ENCODE results near the gene THSD7A.

The THSD7A gene

DNA sequence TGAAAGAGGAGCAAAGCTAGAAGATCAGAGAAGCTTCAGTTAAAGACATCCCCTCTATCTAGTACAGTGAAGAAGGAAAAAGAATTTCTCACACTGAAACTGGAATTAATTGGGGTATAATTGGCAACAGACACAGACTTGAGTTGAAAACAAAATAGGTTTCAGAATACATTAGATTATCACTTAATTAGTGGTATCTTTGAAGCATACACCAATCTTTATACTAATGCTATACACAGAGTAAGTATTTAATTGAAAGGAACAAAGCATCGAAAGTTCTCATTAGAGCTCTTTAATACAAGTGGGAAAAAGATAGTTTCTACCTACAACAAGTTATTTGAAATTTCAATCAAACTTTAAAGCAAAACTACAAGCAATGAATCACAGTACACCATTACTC is 128.2 kb downstream of the THSD7A start:
- DNase-seq: no peak

- DNase-seq: no peak
These were observed 129.1 kb downstream of the THSD7A start for GRCh38 chr7:11702938-11703337.

- DNase-seq: no peak
These were observed 130.0 kb downstream of the THSD7A start for GRCh38 chr7:11701829-11702560.

- DNase-seq: no peak
These were observed 132.3 kb downstream of the THSD7A start for GRCh38 chr7:11699666-11700065.

DNA sequence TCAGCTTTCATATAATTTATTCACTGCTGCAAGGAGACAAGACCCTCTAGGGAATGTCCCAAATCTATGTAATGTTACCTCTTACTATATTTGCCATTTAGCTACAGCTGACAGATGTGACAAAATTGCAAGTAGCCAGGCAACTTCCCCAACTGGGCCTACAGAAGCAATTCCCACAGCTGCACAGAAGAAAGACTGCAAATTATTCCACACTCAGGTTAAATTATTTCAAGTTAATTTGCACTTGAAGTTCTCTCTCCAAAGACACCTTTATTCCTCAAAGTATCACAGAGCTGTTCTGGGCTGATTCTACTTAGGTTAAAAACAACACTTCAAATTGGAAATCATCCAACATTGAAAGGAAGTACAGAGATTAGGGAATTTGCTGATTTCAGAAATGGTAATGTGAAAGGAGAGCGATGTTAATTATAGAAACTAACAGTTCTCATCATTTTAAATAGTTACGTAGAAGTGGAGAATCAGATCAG is 133.6 kb downstream of the THSD7A start:
- DNase-seq: no peak

GRCh38 chr7:11690395-11690794 is 141.6 kb downstream of the THSD7A start:
- DNase-seq: no peak

GRCh38 chr7:11689096-11689495 is 142.9 kb downstream of the THSD7A start:
- DNase-seq: no peak

- DNase-seq: no peak
These were observed 150.5 kb downstream of the THSD7A start for GRCh38 chr7:11681461-11681860.

DNA sequence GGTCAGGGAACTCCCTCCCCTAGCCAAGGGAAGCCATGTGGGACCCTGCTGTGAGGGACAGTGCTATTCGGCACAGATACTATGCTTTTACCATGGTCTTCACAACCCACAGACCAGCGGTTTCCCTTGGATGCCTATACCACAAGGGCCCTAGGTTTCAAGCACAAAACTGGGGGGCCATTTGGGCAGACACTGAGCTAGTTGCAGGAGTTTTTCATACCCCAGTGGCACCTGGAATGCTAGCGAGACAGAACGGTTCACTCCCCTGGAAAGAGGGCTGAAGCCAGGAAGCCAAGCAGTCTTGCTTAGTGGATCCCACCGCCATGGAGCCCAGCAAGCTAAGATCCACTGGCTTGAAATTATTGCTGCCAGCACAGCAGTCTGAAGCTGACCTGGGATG is 156.8 kb downstream of the THSD7A start:
- DNase-seq: no peak

DNA sequence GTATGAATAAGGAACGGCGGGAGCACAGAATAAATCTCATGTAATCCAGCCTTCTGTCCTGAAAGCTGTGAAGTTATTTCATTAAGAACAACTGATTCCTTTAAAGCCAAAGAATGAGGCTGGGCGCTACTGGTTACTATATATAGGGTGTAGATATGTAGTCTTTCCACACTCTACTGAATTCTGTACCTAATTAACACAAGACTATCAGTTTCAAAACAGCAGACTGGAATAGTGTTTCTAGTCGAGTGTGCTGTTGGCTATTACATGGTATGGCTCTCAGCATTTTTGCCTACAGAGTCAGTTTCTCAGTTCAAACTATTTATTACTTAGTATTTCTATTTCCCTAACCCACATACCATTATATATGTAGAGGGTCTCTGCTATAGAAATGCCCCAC is 163.3 kb downstream of the THSD7A start:
- DNase-seq: no peak

DNA sequence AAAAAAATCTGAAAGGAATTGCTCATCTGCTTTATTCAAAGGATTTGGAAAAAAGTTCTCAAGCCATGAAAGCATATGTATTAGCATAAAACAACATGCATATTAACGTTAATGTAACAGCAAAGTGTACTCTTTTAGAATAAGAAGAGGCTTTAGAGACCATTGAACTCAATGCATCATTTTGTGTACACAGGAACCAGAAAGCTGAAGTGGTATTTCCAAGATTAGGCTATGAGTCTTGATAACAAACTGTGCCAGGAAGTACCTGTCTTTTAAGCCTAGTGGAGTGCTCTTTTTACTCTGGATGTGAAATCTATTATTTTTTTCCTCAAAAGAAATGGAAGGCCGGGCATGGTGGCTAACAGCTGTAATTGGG is 164.2 kb downstream of the THSD7A start:
- DNase-seq: no peak

GRCh38 chr7:11667071-11667809 is 164.8 kb downstream of the THSD7A start:
- DNase-seq: no peak

GRCh38 chr7:11665357-11665756 is 166.6 kb downstream of the THSD7A start:
- DNase-seq: no peak

DNA sequence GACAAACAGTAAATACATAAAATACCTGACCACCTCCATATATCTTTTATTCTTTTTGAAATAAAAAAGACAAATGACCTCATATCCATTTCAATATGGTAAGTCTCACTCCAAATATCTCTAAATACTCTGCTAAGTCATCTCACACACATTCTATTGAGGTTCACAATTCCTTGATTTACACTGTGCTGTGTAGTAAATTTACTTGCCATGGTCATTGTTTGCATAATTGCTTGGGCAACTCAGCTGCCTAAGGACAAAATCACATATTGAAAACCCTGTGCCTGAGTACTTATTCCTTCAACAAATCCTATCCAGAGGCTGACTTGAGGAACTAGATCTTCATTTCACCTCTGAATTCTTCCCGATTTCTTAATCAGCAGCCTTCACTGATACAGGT is 176.4 kb downstream of the THSD7A start:
- DNase-seq: no peak

DNA sequence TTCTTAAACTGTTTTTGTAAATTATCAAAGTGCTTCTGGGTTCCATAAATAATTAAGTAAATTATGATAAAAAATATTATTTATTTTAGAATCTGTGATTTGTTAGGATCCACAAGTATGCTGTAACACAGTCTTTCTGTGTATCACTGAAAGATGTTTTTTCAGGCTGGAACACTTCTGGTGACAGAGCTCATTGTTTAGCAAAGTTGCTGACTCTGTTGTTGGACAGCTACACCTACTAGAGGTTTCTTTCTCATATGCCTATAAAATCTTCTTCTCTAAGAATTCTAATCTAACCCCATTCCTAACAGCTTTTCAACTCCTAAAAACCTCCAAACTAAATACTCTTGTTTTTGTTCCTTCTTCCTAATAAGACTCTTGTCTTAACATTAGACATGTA is 176.8 kb downstream of the THSD7A start:
- no peak for DNase-seq

- DNase-seq: no peak
These were observed 181.5 kb downstream of the THSD7A start for GRCh38 chr7:11650500-11650899.

DNA sequence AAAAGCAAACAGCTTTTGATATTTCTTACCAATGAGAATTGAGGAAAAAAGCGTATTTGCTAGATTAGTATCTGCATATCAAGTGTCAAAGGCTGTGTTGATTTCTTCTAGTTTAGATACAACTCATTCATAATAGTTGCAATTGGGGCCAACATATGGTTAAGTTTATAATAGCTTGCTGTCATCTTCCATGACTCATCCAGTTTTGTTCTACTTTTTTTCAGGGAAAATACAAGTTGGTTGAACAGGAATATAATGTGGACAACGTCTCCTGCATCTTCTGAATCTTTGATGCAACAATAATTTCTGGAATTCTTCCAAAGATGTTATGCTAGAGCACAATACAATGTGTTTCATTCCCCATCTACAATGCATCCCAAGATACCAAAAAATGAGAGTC is 182.0 kb downstream of the THSD7A start:
- no peak for DNase-seq

DNA sequence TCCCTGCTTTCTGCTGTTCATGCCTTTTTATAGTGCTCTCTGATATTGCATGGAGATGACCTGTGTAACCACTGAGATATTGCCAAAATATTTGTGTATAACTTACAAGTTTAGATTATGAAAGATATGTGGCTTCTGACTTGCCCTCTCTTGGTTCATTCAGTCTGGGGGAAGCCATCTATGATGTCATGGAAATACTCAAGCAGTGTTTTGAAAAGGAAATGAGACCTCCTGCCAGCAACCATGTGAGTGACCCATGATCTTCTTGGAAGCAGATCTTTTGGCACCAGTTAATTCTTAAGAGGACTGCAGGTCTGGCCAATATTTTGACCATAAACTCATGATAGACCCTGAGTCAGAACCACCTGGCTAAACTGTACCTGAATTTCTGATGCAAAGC is 183.0 kb downstream of the THSD7A start:
- no peak for DNase-seq

GRCh38 chr7:11648101-11648500 is 183.9 kb downstream of the THSD7A start:
- DNase-seq: no peak

DNA sequence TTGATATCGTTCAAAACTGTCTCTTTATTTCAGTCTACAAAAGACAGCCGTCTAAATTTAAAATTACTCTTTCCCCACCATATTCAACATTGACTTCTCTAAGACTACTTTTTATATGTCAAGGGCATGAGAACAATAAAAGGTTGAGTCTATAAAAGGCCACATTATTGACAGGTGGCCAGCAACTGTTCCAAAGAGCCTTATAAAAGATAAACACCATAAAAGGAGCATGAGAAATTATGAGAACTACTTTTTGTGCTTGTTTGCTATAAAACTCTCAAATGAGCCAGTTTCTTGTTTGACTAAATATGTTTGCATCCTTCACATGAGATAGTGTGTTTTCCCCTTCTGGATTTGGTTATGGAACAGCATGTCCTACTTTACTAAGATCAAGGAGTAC is 189.2 kb downstream of the THSD7A start:
- no peak for DNase-seq

DNA sequence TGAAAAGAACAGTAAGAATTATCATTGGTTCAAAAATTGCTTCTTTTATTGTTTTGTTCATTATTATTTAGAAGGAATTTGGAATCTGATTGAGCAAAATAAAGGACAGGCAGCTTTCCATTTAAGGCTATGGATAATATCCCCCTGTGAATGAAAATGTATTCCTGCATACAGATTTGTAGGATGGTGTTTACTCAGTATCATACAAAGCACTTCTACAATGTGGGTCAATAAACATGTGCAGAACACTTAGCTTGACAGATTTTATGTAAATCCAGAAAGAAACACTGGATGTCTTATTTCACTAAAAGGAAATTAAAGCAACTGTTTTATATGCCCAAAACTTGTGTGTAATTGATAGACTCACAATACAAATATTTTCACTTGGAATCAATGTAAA is 189.7 kb downstream of the THSD7A start:
- no peak for DNase-seq

DNA sequence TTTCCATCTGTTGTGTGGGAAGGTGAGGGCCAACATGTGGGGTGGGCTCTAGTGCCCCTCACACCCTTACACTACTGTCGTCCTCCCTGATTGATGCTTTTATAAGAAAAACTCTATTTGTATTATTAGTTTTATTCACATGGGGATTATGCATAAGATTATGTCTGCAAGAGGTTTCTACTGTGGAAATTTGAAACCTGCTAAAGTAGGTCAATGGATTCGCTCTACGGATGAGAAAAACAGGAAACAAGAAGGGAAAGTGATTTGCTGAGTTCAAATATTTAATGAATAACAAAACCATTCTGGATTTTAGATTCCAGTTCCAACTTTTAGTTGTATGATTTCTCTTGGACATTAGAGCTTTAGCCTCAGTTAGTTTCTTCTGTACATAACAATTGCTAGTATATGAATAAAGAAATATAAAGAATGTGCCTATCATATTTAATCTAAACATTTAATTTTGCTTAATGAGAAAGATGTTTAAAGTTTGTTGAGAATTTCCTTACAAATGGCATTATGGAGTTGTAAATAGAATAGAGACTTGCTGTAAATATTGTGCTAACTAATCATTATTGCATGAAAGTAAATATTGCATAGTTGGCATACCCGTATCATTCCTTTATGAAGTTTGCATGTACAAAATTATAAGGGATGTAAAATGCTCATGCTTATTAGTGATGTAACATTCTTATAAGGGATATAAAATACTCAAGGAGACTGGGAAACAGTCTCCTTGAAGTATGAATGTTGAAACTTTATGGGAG is 193.8 kb downstream of the THSD7A start:
- DNase-seq: no peak

DNA sequence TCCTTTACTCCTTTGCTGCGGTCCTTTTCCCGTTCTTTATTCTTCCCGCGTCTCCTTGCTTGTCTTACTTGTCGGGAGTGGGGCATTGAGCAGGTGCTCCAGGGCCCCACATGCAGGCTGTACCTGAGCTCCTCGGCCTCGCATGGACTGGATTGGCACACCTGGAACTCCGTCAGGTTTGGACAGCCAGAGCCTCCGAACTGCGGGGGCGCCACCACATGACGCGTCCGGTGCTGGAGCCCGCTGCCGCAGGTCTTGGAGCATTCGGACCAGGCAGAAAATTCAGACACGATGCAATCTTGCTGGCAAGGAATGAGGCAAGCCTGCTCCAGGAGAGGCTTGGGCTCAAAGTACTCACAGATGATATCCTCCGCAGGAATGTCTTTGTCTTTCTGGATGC is 195.7 kb downstream of the THSD7A start:
- DNase-seq: no peak

DNA sequence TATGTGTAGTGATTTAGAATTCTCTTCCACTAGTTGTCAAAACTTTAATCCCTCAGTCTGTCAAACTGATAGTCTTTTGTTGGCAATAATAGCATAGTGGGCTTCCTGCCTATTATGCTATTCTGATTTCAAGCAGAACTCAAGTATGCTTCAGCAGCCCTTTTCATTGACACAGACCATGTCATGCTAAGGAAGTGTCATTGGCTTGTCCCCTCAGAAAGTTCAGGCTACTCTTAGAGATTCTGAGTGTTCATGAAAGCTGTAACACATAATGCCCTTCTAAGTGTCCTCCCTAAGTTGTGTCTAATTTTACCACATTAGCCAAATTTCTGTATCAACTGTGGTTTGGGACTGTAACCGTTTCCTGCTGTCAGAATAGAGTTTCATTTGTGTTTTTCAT is 198.7 kb downstream of the THSD7A start:
- DNase-seq: no peak

Data from hippocampal formation (tissue), 2 donors.